Measurements from ENCODE around the gene RET. TPM values are rescaled to one million over a fixed set of nuclear protein-coding genes. Genes with fewer than 3 reads are reported as not detected.
"Not testable (repeated sequence)": the region's sequence is repeated elsewhere in the genome, so short reads cannot be mapped to it uniquely, and the experiment has no call there.

Gene RET
- total RNA-seq, 1 donor from 2014 or later = 2.3 TPM

DNA sequence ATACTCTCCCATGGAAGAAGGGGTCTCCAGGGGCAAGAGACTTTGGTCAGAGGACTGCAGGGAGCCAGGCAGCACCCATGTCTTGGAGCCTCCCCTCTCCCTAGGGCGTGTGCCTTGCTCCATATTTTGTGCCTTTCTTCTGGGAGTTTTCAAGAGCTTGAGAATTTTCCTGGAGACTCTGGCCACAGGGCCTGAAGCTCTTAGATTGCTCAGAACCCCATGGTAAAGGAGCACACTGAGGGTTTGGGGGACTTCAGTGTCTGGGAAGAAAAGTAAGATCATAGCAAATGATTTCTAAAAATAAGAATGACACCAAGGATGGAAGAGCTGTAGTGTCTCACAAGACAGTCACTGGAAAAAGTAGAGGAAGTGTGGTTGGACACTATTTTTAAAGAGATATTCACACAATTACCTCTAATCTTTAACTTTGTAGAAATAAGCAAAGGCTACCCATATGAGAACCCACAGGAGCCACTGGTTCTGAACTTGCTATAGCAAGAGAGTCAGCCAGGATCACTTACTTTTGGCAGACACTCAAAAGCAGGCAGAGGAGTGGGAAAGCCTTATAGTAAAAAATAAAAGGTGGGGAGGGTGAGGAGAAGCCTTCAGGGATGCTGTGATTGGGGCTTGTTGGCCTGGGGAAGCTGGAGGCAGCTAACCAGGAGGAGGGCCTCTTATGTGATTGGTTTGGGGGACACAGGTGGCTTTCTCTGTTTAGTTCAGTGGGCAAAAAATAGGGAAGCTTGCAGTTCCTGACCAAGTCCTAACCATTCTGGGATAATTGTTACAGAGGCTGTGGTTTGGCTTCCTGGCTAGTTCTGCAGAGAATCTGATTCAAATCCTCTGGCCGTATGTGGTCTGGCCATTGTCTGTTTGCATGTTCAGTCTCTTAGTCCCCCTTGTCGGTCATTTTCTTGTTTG, 56.3 kb downstream of the RET start:
- DNase-seq (ENCODE audit: extremely low read depth, low read depth, low spot score) = no peak

- DNase-seq (ENCODE audit: extremely low read depth, low read depth, low spot score) = no peak
Observed at GRCh38 chr10:43134126-43134905, 57.4 kb downstream of the RET start.

DNA sequence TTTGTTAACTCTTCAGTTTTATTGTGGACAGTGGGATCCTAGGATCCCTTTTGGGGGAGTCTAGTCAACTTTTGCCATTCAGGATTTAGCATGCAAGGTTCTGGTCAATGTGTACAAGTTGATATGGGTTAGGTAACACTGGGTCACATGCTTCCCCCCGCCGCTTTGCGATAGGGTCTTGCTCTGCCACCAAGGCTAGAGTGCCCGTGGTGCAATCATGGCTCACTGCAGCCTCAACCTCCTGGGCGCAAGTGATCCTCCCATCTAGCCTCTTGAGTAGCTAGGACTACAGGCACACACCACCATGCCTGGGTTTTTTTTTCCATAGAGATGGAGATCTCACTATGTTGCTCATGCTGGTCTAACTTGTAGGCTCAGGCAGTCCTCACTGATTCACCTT, 58.2 kb downstream of the RET start:
- DNase-seq (ENCODE audit: extremely low read depth, low read depth, low spot score) = no peak

DNA sequence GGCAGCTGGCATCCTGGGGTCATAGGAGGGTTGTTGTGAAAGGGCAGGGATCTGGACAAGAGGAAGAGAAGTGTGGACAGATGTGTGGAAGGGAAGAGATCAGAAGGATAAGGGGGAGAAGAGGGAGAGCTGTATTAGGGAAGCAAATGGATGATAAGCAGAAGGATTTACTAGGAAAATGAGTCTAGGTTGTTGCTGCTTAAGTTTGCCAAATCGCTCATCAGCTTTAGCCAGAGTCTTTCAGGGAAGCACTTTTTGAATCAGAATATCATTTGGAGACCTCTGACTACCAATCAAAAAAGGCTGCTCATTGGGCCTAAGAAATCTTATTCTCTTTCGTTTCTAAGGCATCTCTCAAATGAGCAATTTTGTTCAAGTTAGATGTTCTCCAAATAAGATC, 58.8 kb downstream of the RET start:
- no peak for DNase-seq (ENCODE audit: extremely low read depth, low read depth, low spot score)

DNA sequence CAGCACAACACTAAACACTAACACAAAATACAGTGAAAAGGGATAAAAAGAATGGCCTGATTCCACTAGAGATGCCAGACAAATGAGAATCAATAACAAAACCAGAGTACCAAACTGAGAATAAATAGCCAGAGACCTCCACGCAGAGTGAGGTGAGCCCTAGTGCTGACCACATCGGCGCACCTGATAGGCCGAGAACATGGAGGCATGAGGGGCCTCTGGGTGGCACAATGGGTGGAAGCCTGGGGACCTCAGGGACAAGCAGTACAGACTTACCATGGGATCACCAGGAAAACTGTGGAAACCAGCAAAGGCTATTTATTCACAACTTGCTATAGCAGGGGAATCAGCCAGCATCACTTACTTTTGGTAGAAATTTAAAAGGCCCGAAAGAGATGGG, 59.6 kb downstream of the RET start:
- DNase-seq (ENCODE audit: extremely low read depth, low read depth, low spot score) = no peak

DNA sequence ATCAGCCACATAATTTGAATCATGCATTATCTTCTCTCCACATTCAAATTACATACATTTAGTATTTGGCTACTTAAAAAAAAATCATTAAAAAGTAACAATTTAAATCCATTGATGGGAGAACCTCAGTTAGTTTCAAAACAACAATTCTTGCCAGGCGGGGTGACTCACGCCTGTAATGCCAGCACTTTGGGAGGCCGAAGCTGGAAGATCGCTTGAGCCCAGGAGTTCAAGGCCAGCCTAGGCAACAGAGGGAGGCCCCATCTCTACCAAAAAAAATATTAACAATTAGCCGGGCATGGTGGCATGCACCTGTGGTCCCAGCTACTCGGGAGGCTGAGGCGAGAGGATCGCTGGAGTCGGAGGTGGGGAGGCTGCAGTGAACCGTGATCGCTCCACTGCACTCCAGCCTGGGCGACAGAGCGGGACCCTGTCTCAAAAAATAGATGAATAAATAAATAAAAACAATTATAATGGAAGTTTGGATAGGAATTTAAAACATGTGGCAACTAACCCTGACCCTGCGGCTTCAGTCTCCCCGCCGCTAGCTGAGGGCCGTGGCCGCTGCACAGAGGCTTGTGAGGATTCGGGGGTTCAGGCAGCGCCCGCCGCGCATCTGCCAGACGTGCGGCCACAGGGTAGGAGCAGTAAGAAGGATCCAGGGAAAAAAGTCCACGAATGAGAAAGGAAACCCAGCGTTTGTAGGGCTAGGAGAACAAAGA, 60.3 kb downstream of the RET start:
- DNase-seq (ENCODE audit: extremely low read depth, low read depth, low spot score) = no peak

GRCh38 chr10:43137717-43138020, 60.8 kb downstream of the RET start:
- no peak for DNase-seq (ENCODE audit: extremely low read depth, low read depth, low spot score)

DNA sequence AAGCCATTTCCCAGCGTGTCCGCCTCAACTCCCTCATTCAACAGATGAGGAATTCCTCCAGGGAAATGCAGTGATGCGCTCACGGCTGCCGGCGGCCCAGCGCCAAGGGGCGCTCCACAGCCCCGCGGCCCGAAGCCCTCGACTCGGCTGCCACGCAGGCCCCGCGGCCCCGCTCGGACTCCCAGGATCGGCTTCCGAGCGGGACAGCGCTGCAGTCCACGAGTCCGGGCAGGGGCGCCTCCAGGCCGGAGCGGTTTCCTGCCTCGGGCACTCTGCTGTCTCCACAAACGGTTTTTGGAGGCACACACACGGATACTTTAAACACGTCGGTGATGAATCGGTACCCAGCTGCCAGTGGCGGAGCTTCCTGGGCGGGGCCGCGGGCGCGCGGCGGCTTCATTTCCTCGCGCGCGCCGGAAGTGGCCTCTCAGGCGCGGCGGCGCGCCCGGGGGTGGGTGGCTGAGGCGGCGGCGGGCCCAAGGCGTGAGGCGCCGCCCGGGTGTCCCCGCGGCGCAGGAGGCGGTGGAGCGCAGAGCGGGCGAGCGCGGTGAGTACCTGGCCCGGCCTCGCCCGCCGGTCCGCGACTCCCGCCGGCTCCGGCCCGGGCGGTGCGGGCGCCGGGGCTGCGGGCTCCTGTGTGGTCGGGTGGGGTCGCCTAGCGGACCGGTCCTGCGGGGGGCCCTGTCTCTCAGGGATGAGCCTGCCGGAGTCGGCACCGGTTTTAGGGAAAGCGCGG, 61.3 kb downstream of the RET start, which contains the start of gene CSGALNACT2:
TSS of gene CSGALNACT2 (plus strand) at position 425 of the 736 bp plus-strand sequence. CDS start 16,705 bp downstream, outside the sequence.
- no peak for DNase-seq (ENCODE audit: extremely low read depth, low read depth, low spot score)

- no peak for DNase-seq (ENCODE audit: extremely low read depth, low read depth, low spot score)
Observed at GRCh38 chr10:43138757-43139241, 61.9 kb downstream of the RET start.

- no peak for DNase-seq (ENCODE audit: extremely low read depth, low read depth, low spot score)
Observed at GRCh38 chr10:43141421-43141820, 64.6 kb downstream of the RET start.

DNA sequence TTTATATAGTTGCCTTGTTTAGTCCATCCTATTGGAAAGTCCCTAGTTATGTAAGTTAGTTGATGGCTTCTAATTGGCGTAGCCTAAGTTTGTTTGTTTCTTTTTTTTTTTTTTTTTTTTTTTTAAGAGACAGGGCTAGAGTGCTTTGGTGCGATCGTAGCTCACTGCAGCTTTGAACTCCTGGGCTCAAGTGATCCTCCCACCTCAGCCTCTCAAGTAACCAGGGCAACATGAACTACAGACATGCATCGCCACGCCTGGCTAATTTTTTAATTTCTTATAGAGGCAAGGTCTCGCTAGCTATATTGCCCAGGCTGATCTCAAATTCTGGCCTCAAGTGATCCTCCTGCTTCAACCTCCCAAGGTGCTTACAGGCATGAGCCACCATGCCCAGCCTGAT, 68.4 kb downstream of the RET start:
- no peak for DNase-seq (ENCODE audit: extremely low read depth, low read depth, low spot score)

- not testable (repeated sequence) for DNase-seq (ENCODE audit: extremely low read depth, low read depth, low spot score)
Observed at GRCh38 chr10:43145936-43146335, 69.1 kb downstream of the RET start.

GRCh38 chr10:43151371-43151770, 74.5 kb downstream of the RET start:
- no peak for DNase-seq (ENCODE audit: extremely low read depth, low read depth, low spot score)

DNA sequence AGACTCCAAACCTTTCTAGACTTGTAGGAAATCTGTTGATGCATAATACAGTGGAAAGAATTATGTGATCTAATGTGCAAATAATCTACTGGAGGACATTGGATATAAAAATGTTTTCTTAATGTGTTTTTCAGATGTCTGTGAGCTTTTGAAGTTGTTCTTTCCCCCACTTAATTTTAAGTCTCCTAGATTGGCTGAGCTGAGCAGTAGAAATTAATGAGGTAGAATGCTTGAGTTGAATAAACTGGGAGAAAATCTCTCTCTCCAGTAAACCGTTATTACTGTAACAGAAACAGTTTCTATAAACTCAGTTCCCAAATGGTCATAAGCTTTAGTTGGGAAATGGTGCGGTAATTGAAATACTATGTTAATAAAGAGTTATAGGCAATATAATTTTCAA, 77.0 kb downstream of the RET start:
- DNase-seq (ENCODE audit: extremely low read depth, low read depth, low spot score) = no peak

DNA sequence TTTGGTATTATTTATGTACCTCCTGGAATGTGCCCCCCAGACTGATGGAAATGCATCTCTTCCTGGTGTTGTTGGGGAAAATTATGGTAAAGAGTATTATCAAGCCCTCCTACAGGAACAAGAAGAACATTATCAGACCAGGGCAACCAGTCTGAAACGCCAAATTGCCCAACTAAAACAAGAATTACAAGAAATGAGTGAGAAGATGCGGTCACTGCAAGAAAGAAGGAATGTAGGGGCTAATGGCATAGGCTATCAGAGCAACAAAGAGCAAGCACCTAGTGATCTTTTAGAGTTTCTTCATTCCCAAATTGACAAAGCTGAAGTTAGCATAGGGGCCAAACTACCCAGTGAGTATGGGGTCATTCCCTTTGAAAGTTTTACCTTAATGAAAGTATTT, 78.4 kb downstream of the RET start:
- DNase-seq (ENCODE audit: extremely low read depth, low read depth, low spot score) = no peak

DNA sequence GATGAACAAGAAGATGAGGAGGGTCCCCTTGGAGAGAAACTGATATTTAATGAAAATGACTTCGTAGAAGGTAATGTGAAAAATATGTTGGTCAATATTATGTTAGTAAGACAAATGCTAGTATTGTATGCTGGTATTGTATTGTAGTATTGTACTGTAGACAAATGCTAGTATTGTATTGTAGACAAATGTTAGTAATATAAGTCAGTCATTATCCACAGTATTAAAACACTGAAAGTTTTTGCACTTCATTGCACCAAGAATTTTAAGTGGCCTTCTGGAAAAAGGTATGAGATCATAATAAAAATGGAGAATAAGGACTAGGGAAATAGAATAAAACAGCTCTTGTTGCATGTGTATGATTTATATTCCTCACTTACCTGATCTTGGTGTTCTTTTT, 78.9 kb downstream of the RET start:
- no peak for DNase-seq (ENCODE audit: extremely low read depth, low read depth, low spot score)

DNA sequence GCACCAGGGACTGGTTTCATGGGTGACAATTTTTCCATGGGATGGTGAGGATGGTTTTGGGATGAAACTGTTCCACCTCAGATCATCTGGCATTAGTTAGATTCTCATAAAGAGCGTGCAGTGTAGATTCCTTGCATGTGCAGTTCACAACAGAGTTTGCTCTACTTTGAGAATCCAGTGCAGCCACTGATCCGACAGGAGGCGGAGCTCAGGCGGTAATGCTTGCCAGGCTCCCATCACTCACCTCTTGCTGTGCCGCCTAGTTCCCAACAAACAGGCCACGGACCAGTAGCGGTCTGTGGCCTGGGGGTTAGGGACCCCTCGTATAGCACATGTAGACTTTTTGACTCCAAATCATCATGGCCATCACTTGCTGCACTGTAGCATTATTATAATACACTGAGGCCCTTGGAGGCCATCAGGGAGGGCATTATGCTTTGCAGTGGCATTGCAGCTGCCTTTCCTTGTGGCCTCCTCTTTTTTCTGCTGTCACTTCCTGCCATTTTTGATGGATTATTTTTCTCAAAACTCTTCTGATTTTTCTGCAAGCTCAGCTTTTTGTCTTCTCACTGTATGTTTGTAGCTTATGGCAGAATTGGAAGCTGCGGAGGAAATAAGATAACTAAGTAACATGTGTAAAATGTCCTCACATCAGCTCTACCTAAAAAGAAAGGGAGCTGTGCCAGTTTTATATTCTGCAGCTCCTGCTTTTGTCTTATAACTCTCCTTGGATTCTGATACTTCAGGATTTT, 79.9 kb downstream of the RET start:
- no peak for DNase-seq (ENCODE audit: extremely low read depth, low read depth, low spot score)

DNA sequence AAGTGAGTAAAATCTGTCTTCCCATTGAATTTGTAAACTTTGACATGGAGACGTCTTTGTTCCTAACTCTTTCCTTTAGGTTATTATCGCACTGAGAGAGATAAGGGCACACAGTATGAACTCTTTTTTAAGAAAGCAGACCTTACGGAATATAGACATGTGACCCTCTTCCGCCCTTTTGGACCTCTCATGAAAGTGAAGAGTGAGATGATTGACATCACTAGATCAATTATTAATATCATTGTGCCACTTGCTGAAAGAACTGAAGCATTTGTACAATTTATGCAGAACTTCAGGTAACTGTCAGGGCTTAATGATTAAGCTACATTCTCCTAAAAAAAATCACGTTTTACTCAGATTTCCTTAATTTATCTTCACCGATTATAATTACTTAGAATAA, 81.8 kb downstream of the RET start:
- DNase-seq (ENCODE audit: extremely low read depth, low read depth, low spot score) = no peak

- DNase-seq (ENCODE audit: extremely low read depth, low read depth, low spot score) = no peak
Observed at GRCh38 chr10:43160046-43160920, 83.4 kb downstream of the RET start.

Data from glomerular endothelial cell (primary cell).